Measurements from ENCODE around the gene GRAMD1A.

Gene GRAMD1A

GRCh38 chr19:35065574-35065973 lies 65.5 kb downstream of the GRAMD1A start:
- H3K27me3 ChIP-seq (ENCODE audit: control insufficient read depth in 1 of 2, insufficient read depth in 2 of 2, low read length in 2 of 2), result no peaks in the 10 kb centered on the region
- no peaks in the 10 kb centered on the region for H3K36me3 ChIP-seq (ENCODE audit: insufficient read depth, low read length)
- no peak overlapping the region for H3K27ac ChIP-seq (ENCODE audit: low read depth, low read length)
- no peak overlapping the region for H3K9ac ChIP-seq (ENCODE audit: low read length)
- no peaks in the 10 kb centered on the region for H3K4me1 ChIP-seq (ENCODE audit: insufficient read depth, low read length)
- no peak overlapping the region for H3K4me3 ChIP-seq (ENCODE audit: low read depth in 1 of 2, low read length in 2 of 2)
- peaks cover 3% of the 10 kb centered on the region for H3K9me3 ChIP-seq (ENCODE audit: low read length)

- Histone ChIP-seq H3K9me3 (ENCODE audit: low read length) (peaks cover 4% of the 10 kb centered on the region), H3K27me3 (ENCODE audit: control insufficient read depth in 1 of 2, insufficient read depth in 2 of 2, low read length in 2 of 2) (no peaks in the 10 kb centered on the region), H3K27ac (ENCODE audit: low read depth, low read length) (no peak overlapping the region)
Measured at GRCh38 chr19:35066121-35066520, 66.0 kb downstream of the GRAMD1A start.

GRCh38 chr19:35066691-35067563 lies 66.8 kb downstream of the GRAMD1A start:
- Histone ChIP-seq H3K27ac (ENCODE audit: low read depth, low read length) (no peak overlapping the region), H3K36me3 (ENCODE audit: insufficient read depth, low read length) (no peaks in the 10 kb centered on the region), H3K4me3 (ENCODE audit: low read depth in 1 of 2, low read length in 2 of 2) (no peak overlapping the region), H3K9ac (ENCODE audit: low read length) (no peak overlapping the region), H3K4me1 (ENCODE audit: insufficient read depth, low read length) (no peaks in the 10 kb centered on the region), H3K9me3 (ENCODE audit: low read length) (peaks cover 4% of the 10 kb centered on the region), H3K27me3 (ENCODE audit: control insufficient read depth in 1 of 2, insufficient read depth in 2 of 2, low read length in 2 of 2) (no peaks in the 10 kb centered on the region)

More at GRCh38 chr19:35066121-35066520, 66.0 kb downstream of the GRAMD1A start:
- no peak overlapping the region for H3K4me3 ChIP-seq (ENCODE audit: low read depth in 1 of 2, low read length in 2 of 2)
- no peak overlapping the region for H3K9ac ChIP-seq (ENCODE audit: low read length)
- no peaks in the 10 kb centered on the region for H3K4me1 ChIP-seq (ENCODE audit: insufficient read depth, low read length)
- H3K36me3 ChIP-seq (ENCODE audit: insufficient read depth, low read length), result no peaks in the 10 kb centered on the region

- Histone ChIP-seq H3K27ac (ENCODE audit: low read depth, low read length) (no peak overlapping the region), H3K27me3 (ENCODE audit: control insufficient read depth in 1 of 2, insufficient read depth in 2 of 2, low read length in 2 of 2) (no peaks in the 10 kb centered on the region), H3K9ac (ENCODE audit: low read length) (no peak overlapping the region)
Measured at GRCh38 chr19:35068941-35069634, 69.0 kb downstream of the GRAMD1A start.

GRCh38 chr19:35069696-35070095 lies 69.6 kb downstream of the GRAMD1A start:
- no peak overlapping the region for H3K27ac ChIP-seq (ENCODE audit: low read depth, low read length)
- peaks cover 4% of the 10 kb centered on the region for H3K9me3 ChIP-seq (ENCODE audit: low read length)
- no peak overlapping the region for H3K4me3 ChIP-seq (ENCODE audit: low read depth in 1 of 2, low read length in 2 of 2)
- H3K27me3 ChIP-seq (ENCODE audit: control insufficient read depth in 1 of 2, insufficient read depth in 2 of 2, low read length in 2 of 2), result no peaks in the 10 kb centered on the region
- no peaks in the 10 kb centered on the region for H3K4me1 ChIP-seq (ENCODE audit: insufficient read depth, low read length)
- no peaks in the 10 kb centered on the region for H3K36me3 ChIP-seq (ENCODE audit: insufficient read depth, low read length)
- no peak overlapping the region for H3K9ac ChIP-seq (ENCODE audit: low read length)

More at GRCh38 chr19:35068941-35069634, 69.0 kb downstream of the GRAMD1A start:
- no peak overlapping the region for H3K4me3 ChIP-seq (ENCODE audit: low read depth in 1 of 2, low read length in 2 of 2)
- H3K4me1 ChIP-seq (ENCODE audit: insufficient read depth, low read length), result no peaks in the 10 kb centered on the region
- peaks cover 4% of the 10 kb centered on the region for H3K9me3 ChIP-seq (ENCODE audit: low read length)
- H3K36me3 ChIP-seq (ENCODE audit: insufficient read depth, low read length), result no peaks in the 10 kb centered on the region

GRCh38 chr19:35070471-35070870 lies 70.3 kb downstream of the GRAMD1A start:
- Histone ChIP-seq H3K9ac (ENCODE audit: low read length) (no peak overlapping the region), H3K36me3 (ENCODE audit: insufficient read depth, low read length) (no peaks in the 10 kb centered on the region), H3K27me3 (ENCODE audit: control insufficient read depth in 1 of 2, insufficient read depth in 2 of 2, low read length in 2 of 2) (no peaks in the 10 kb centered on the region), H3K9me3 (ENCODE audit: low read length) (peaks cover 4% of the 10 kb centered on the region), H3K27ac (ENCODE audit: low read depth, low read length) (no peak overlapping the region), H3K4me3 (ENCODE audit: low read depth in 1 of 2, low read length in 2 of 2) (no peak overlapping the region), H3K4me1 (ENCODE audit: insufficient read depth, low read length) (no peaks in the 10 kb centered on the region)

- peaks cover 4% of the 10 kb centered on the region for H3K9me3 ChIP-seq (ENCODE audit: low read length)
- no peak overlapping the region for H3K9ac ChIP-seq (ENCODE audit: low read length)
- H3K27ac ChIP-seq (ENCODE audit: low read depth, low read length), result no peak overlapping the region
- H3K27me3 ChIP-seq (ENCODE audit: control insufficient read depth in 1 of 2, insufficient read depth in 2 of 2, low read length in 2 of 2), result no peaks in the 10 kb centered on the region
- no peaks in the 10 kb centered on the region for H3K4me1 ChIP-seq (ENCODE audit: insufficient read depth, low read length)
- no peaks in the 10 kb centered on the region for H3K36me3 ChIP-seq (ENCODE audit: insufficient read depth, low read length)
- H3K4me3 ChIP-seq (ENCODE audit: low read depth in 1 of 2, low read length in 2 of 2), result no peak overlapping the region
Measured at GRCh38 chr19:35073516-35073915, 73.4 kb downstream of the GRAMD1A start.

- H3K27me3 ChIP-seq (ENCODE audit: control insufficient read depth in 1 of 2, insufficient read depth in 2 of 2, low read length in 2 of 2), result no peaks in the 10 kb centered on the region
- no peaks in the 10 kb centered on the region for H3K36me3 ChIP-seq (ENCODE audit: insufficient read depth, low read length)
- no peak overlapping the region for H3K9ac ChIP-seq (ENCODE audit: low read length)
Measured at GRCh38 chr19:35073941-35074340, 73.8 kb downstream of the GRAMD1A start.

GRCh38 chr19:35074426-35075201 lies 74.5 kb downstream of the GRAMD1A start:
- Histone ChIP-seq H3K4me1 (ENCODE audit: insufficient read depth, low read length) (no peaks in the 10 kb centered on the region), H3K9ac (ENCODE audit: low read length) (no peak overlapping the region), H3K9me3 (ENCODE audit: low read length) (peaks cover 4% of the 10 kb centered on the region), H3K36me3 (ENCODE audit: insufficient read depth, low read length) (no peaks in the 10 kb centered on the region), H3K27me3 (ENCODE audit: control insufficient read depth in 1 of 2, insufficient read depth in 2 of 2, low read length in 2 of 2) (no peaks in the 10 kb centered on the region), H3K4me3 (ENCODE audit: low read depth in 1 of 2, low read length in 2 of 2) (no peak overlapping the region), H3K27ac (ENCODE audit: low read depth, low read length) (no peak overlapping the region)

More at GRCh38 chr19:35073941-35074340, 73.8 kb downstream of the GRAMD1A start:
- H3K27ac ChIP-seq (ENCODE audit: low read depth, low read length), result no peak overlapping the region
- H3K4me3 ChIP-seq (ENCODE audit: low read depth in 1 of 2, low read length in 2 of 2), result no peak overlapping the region
- no peaks in the 10 kb centered on the region for H3K4me1 ChIP-seq (ENCODE audit: insufficient read depth, low read length)
- peaks cover 4% of the 10 kb centered on the region for H3K9me3 ChIP-seq (ENCODE audit: low read length)

GRCh38 chr19:35075202-35076025 lies 75.3 kb downstream of the GRAMD1A start:
- H3K9me3 ChIP-seq (ENCODE audit: low read length), result peaks cover 3% of the 10 kb centered on the region
- H3K27me3 ChIP-seq (ENCODE audit: control insufficient read depth in 1 of 2, insufficient read depth in 2 of 2, low read length in 2 of 2), result no peaks in the 10 kb centered on the region
- H3K4me1 ChIP-seq (ENCODE audit: insufficient read depth, low read length), result no peaks in the 10 kb centered on the region
- H3K4me3 ChIP-seq (ENCODE audit: low read depth in 1 of 2, low read length in 2 of 2), result no peak overlapping the region
- no peaks in the 10 kb centered on the region for H3K36me3 ChIP-seq (ENCODE audit: insufficient read depth, low read length)
- H3K9ac ChIP-seq (ENCODE audit: low read length), result no peak overlapping the region
- no peak overlapping the region for H3K27ac ChIP-seq (ENCODE audit: low read depth, low read length)
